Mesenteric fat pad (tissue), 1 donor: ENCODE measurements around the gene RAB1A. TPM values are rescaled to one million over a fixed set of nuclear protein-coding genes. Genes with fewer than 3 reads are reported as not detected.

Experiments
- DNase-seq: peaks from one replicate; pipeline ENCODE4 v3.0.0-alpha.2; 2020; ENCODE audit warnings: low spot score
- total RNA-seq: library from RNA; stranded (reverse); fragmentation: NEBNext Ultra II Directional; extraction: Animal tissue kit (Norgen Biotek cat#: 25700); gene quantifications from one replicate; pipeline ENCODE4 v1.2.1, GENCODE V29; 2021
- donor health status: DM: yes; HTN: yes; CAD: no.

The RAB1A gene
- total RNA-seq, 1 donor from 2014 or later: 216 TPM

- DNase-seq: no peak
Measured at GRCh38 chr2:65039640-65040039, 90.3 kb downstream of the RAB1A start.

- no peak for DNase-seq
Measured at GRCh38 chr2:65037178-65037577, 92.7 kb downstream of the RAB1A start.

Other genes starting within 250 kb of the RAB1A start
- gene SLC1A4, start 140.7 kb downstream of the RAB1A start, total RNA-seq: 6.8 TPM
- gene CEP68, start 73.7 kb downstream of the RAB1A start, total RNA-seq: 21.9 TPM
- 224 TPM for gene ACTR2, start 97.7 kb upstream of the RAB1A start, total RNA-seq